ENCODE data around the gene CAPZB. TPM values are rescaled to one million over a fixed set of nuclear protein-coding genes. Genes with fewer than 3 reads are reported as not detected.

CAPZB gene
- total and polyA plus RNA-seq, 2 of the 4 experiments (the other 2 are of a cell fraction): 216 to 304 TPM

- Histone ChIP-seq H2AK5ac (ENCODE audit: low read depth, low read length) (no peak overlapping the region), H3K14ac (replicated peaks; ENCODE audit: low read depth, low read length) (no peak overlapping the region), H4K91ac (ENCODE audit: insufficient read depth, low read depth, low read length) (no peak overlapping the region), H2BK120ac (ENCODE audit: low read depth, low read length) (no peak overlapping the region), H3K18ac (ENCODE audit: low read depth, low read length) (no peak overlapping the region), H3K4me2 (ENCODE audit: low read depth, low read length) (no peak overlapping the region), H3K9me3 (ENCODE audit: control insufficient read depth, insufficient read depth, low read length) (no peaks in the 10 kb centered on the region), H2BK15ac (ENCODE audit: low read depth, low read length) (no peak overlapping the region), H2BK20ac (ENCODE audit: low read depth, low read length) (no peak overlapping the region), H3K4me1 (ENCODE audit: control insufficient read depth, insufficient read depth, low read length) (no peaks in the 10 kb centered on the region), H3K23ac (ENCODE audit: low read depth, low read length) (no peak overlapping the region), H3K27ac (ENCODE audit: insufficient read depth, low read length) (no peak overlapping the region), H4K8ac (ENCODE audit: low read depth in 2 of 2, low read length in 2 of 2) (no peak overlapping the region), H3K27me3 (ENCODE audit: control insufficient read depth, insufficient read depth, low read length) (no peaks in the 10 kb centered on the region), H3K36me3 (ENCODE audit: control insufficient read depth, insufficient read depth, low read length) (peaks cover 74% of the 10 kb centered on the region), H2BK5ac (ENCODE audit: low read depth, low read length, poor library complexity, severe bottlenecking) (no peak overlapping the region), H3K79me1 (ENCODE audit: low read depth in 1 of 2, low read length in 2 of 2) (peaks cover 48 to 90% of the 10 kb centered on the region in 2 experiments), H3K9me1 (ENCODE audit: insufficient read depth, low read length) (peaks cover 20% of the 10 kb centered on the region), H2AK9ac (replicated peaks; ENCODE audit: low read depth, low read length, poor library complexity) (no peak overlapping the region), H2AFZ (replicated peaks; ENCODE audit: low read length, poor library complexity) (no peak overlapping the region), H4K20me1 (ENCODE audit: insufficient read depth, low read length) (peaks cover 53% of the 10 kb centered on the region), H3K4me3 (ENCODE audit: insufficient read depth, low read depth, low read length) (no peak overlapping the region), H3K9ac (ENCODE audit: low read depth, low read length) (no peak overlapping the region), H4K5ac (ENCODE audit: low read depth, low read length) (no peak overlapping the region), H3K4ac (ENCODE audit: low read depth, low read length) (no peak overlapping the region), H3K56ac (ENCODE audit: extremely low read depth, insufficient read depth, low read length) (no peak overlapping the region)
- ChIA-PET POLR2A (ENCODE audit: unreplicated experiment) (no interaction called here), CTCF (interaction anchor here (1.3 kb wide), 1 partner anchor 15 kb away, joined by 7 read pairs; no protein-coding TSS in a partner anchor)
- DNase-seq (no peak), ATAC-seq (ENCODE audit: low read depth) (no peak)
- intact Hi-C loops (cut with micrococcal nuclease) (no loop called here), dilution Hi-C loops (cut with HindIII; ENCODE audit: low sequenced_read_pairs, unreplicated experiment) (no loop called here), in situ Hi-C loops (cut with MboI; ENCODE audit: low sequenced_read_pairs) (no loop called here)
- no peak for TF ChIP-seq CEBPB (IDR thresholded peaks at IDR 0.05; ENCODE audit: low read depth, low read length)
- no CpG with 5 or more reads among the region's 6 CpGs for WGBS, 2 experiments (ENCODE audit: extremely low coverage in 2 of 2, insufficient read length in 1 of 2)
- BruUV-seq (replicated peaks): no TSS peak
These were observed 109.5 kb downstream of the CAPZB start for GRCh38 chr1:19375631-19376400.
